Measurements from ENCODE around the gene ADCYAP1R1. TPM values are rescaled to one million over a fixed set of nuclear protein-coding genes. Genes with fewer than 3 reads are reported as not detected.

The ADCYAP1R1 gene
- total and polyA plus RNA-seq, 2 of the 8 experiments (the other 6 are each of a cell fraction or from before 2014, with no cell fraction given): 14.4 to 14.6 TPM

DNA sequence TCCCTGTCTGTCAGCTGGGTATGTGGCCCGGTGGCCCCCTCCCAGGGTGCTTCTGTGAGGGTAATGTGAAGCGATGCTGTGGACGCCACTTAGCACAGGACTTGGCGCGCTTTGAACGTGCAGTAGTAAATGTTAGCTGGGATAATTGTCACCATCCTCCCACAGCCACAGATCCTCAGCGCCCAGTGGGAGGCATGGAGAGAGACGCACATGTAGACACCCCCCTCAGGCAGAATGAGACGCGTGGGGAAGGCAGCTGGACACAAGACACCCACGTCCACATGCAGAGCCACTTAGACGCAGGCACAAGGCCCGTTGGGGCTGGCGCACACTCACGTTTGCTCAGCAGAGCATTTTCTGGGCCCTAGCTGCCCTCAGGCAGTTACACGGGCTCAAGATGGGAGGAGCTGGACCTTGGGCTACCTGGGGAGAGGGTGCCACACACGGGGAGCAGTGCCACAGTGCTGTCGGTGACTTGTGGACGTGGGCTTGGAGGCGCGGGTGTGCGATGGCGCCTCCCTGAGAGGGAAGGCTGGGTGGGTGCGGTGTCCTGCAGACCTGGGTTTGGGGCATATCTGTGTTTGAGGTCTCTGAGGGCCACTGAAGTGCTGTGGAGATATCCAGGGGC lies 26.4 kb downstream of the ADCYAP1R1 start (continued):
- TF ChIP-seq, protein P1, sequence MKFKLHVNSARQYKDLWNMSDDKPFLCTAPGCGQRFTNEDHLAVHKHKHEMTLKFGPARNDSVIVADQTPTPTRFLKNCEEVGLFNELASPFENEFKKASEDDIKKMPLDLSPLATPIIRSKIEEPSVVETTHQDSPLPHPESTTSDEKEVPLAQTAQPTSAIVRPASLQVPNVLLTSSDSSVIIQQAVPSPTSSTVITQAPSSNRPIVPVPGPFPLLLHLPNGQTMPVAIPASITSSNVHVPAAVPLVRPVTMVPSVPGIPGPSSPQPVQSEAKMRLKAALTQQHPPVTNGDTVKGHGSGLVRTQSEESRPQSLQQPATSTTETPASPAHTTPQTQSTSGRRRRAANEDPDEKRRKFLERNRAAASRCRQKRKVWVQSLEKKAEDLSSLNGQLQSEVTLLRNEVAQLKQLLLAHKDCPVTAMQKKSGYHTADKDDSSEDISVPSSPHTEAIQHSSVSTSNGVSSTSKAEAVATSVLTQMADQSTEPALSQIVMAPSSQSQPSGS (IDR thresholded peaks at IDR 0.05; ENCODE audit: low read length): no peak
- TF ChIP-seq KDM4A (IDR thresholded peaks at IDR 0.05; ENCODE audit: low read depth, low read length, severe bottlenecking) (no peak), SIRT6 (IDR thresholded peaks at IDR 0.05; ENCODE audit: low read length) (no peak)
